HepG2 (cell line): ENCODE results near the gene WDR62.

Source experiments
- CTCF ChIP-seq: sonication (generic); formaldehyde crosslinking; IDR thresholded peaks from 2 replicates; pipeline ENCODE4 v1.5.0; 2020; ENCODE audit warnings: mild to moderate bottlenecking, missing genetic modification reagents, moderate library complexity
- HMGXB4 ChIP-seq, 2 experiments: sonication (generic) in 1 of 2; formaldehyde crosslinking in 1 of 2; IDR thresholded peaks; 2 replicates each; pipeline versions ENCODE4 v1.4.0 to v1.6.1; 2018 to 2020; ENCODE audit warnings: missing genetic modification reagents in 2 of 2, borderline replicate concordance in 1 of 2, low read depth in 1 of 2, mild to moderate bottlenecking in 1 of 2, missing biosample characterization in 1 of 2
- NFRKB ChIP-seq: fragments of 450-650 bp; IDR thresholded peaks from 2 replicates; pipeline ENCODE4 v1.6.1; 2017
- NFYB ChIP-seq: sonication (generic); formaldehyde crosslinking; IDR thresholded peaks from 2 replicates; pipeline ENCODE4 v1.4.0; 2020; ENCODE audit warnings: missing genetic modification reagents
- NR1H2 ChIP-seq: sonication (generic); formaldehyde crosslinking; IDR thresholded peaks from 2 replicates; pipeline ENCODE4 v1.8.1; 2022; ENCODE audit warnings: low read depth, missing genetic modification reagents, borderline replicate concordance
- POLR2A ChIP-seq, 2 experiments: IDR thresholded peaks; 2 replicates each; pipeline ENCODE4 v1.6.1; 2011; ENCODE audit warnings: low read depth in 2 of 2, low read length in 2 of 2, mild to moderate bottlenecking in 1 of 2, moderate library complexity in 1 of 2; ENCODE audit not compliant: insufficient read depth in 1 of 2
- RFX5 ChIP-seq: IDR thresholded peaks from 2 replicates; pipeline ENCODE4 v1.6.1; 2011; ENCODE audit warnings: low read depth, low read length, improper control_type of control experiment
- SIN3A ChIP-seq: IDR thresholded peaks from 2 replicates; pipeline ENCODE4 v1.6.1; 2011; ENCODE audit warnings: low read depth, mild to moderate bottlenecking, control low read depth, low read length, borderline replicate concordance
- ZBTB7A ChIP-seq: sonication (generic); formaldehyde crosslinking; IDR thresholded peaks from 2 replicates; pipeline ENCODE4 v1.8.0; 2022; ENCODE audit warnings: mild to moderate bottlenecking, missing genetic modification reagents
- ZFX ChIP-seq: sonication (generic); formaldehyde crosslinking; IDR thresholded peaks from 2 replicates; pipeline ENCODE4 v1.4.0; 2020; ENCODE audit warnings: mild to moderate bottlenecking, low read depth, missing genetic modification reagents, moderate library complexity
- ZFY ChIP-seq: sonication (generic); formaldehyde crosslinking; IDR thresholded peaks from 2 replicates; pipeline ENCODE4 v1.4.0; 2020; ENCODE audit warnings: missing genetic modification reagents
- ZNF766 ChIP-seq: sonication (generic); formaldehyde crosslinking; IDR thresholded peaks from 2 replicates; pipeline ENCODE4 v1.5.0; 2020; ENCODE audit warnings: missing genetic modification reagents, borderline replicate concordance

GRCh38 chr19:36121486-36122124 is 66.9 kb downstream of the WDR62 start:
- TF ChIP-seq CTCF (CRISPR knock-in tag) = no peak
- TF ChIP-seq HMGXB4 (CRISPR knock-in tag; IDR thresholded peaks at IDR 0.05; ENCODE audit: borderline replicate concordance in 1 of 2, low read depth in 1 of 2) = no peak
- TF ChIP-seq ZNF766 (CRISPR knock-in tag) = no peak
- TF ChIP-seq NR1H2 (CRISPR knock-in tag) = no peak
- TF ChIP-seq ZBTB7A (CRISPR knock-in tag) = no peak
- TF ChIP-seq SIN3A = no peak
- TF ChIP-seq ZFY (CRISPR knock-in tag) = no peak
- no peak for TF ChIP-seq NFRKB
- no peak for TF ChIP-seq NFYB (CRISPR knock-in tag)
- TF ChIP-seq RFX5 = no peak
- no peak for TF ChIP-seq ZFX (CRISPR knock-in tag)
- TF ChIP-seq POLR2A (IDR thresholded peaks at IDR 0.05; ENCODE audit: insufficient read depth in 1 of 2, low read depth in 2 of 2, low read length in 2 of 2) = no peak
